Loucy (cell line): ENCODE measurements around the gene GRB7.

ENCODE experiments used
- H2AFZ ChIP-seq: fragments of 200-600 bp; sonication (generic); 2 replicates; pipeline ENCODE4 v1.6.0; 2016; ENCODE audit warnings: antibody characterized with exemption, mild to moderate bottlenecking, low read length, moderate library complexity
- H3F3A ChIP-seq: fragments of 200-600 bp; 2 replicates; pipeline ENCODE4 v1.6.0; 2016; ENCODE audit warnings: antibody characterized with exemption, low read depth, mild to moderate bottlenecking
- H3K27me3 ChIP-seq: fragments of 200-600 bp; sonication (generic); 2 replicates; pipeline ENCODE4 v1.6.1; 2014; ENCODE audit warnings: low read length, mild to moderate bottlenecking; ENCODE audit not compliant: insufficient read depth, poor library complexity, severe bottlenecking
- H3K36me3 ChIP-seq: fragments of 200-600 bp; sonication (generic); 2 replicates; pipeline ENCODE4 v1.6.1; 2016; ENCODE audit warnings: low read length; ENCODE audit not compliant: insufficient read depth
- H3K4me1 ChIP-seq: fragments of 200-600 bp; sonication (generic); 2 replicates; pipeline ENCODE4 v1.5.1; 2014; ENCODE audit warnings: low read length, mild to moderate bottlenecking; ENCODE audit not compliant: insufficient read depth, poor library complexity, severe bottlenecking
- H3K4me2 ChIP-seq: fragments of 200-600 bp; sonication (generic); 2 replicates; pipeline ENCODE4 v1.6.0; 2014; ENCODE audit warnings: antibody characterized with exemption, low read length, low read depth, mild to moderate bottlenecking; ENCODE audit not compliant: poor library complexity, severe bottlenecking
- H3K4me3 ChIP-seq: fragments of 200-600 bp; sonication (generic); 2 replicates; pipeline ENCODE4 v1.5.1; 2014; ENCODE audit warnings: low read length, mild to moderate bottlenecking, mixed read lengths; ENCODE audit not compliant: poor library complexity, severe bottlenecking
- H3K79me2 ChIP-seq: fragments of 200-600 bp; sonication (generic); 2 replicates; pipeline ENCODE4 v1.6.1; 2014; ENCODE audit warnings: low read length; ENCODE audit not compliant: insufficient read depth
- H3K9ac ChIP-seq: fragments of 200-600 bp; sonication (generic); 2 replicates; pipeline ENCODE4 v1.6.0; 2014; ENCODE audit warnings: mild to moderate bottlenecking, low read depth, low read length, moderate library complexity; ENCODE audit not compliant: poor library complexity, severe bottlenecking
- H3K9me2 ChIP-seq: fragments of 200-600 bp; sonication (generic); replicated peaks from 2 replicates; pipeline ENCODE4 v1.6.1; 2016; ENCODE audit warnings: low read depth, low read length, mixed read lengths
- H3K9me3 ChIP-seq: fragments of 200-600 bp; sonication (generic); 2 replicates; pipeline ENCODE4 v1.6.1; 2014; ENCODE audit warnings: mild to moderate bottlenecking, antibody characterized with exemption, low read length, low read depth; ENCODE audit not compliant: insufficient read depth
- H4K20me1 ChIP-seq: fragments of 200-600 bp; sonication (generic); 2 replicates; pipeline ENCODE4 v1.6.0; 2014; ENCODE audit warnings: antibody characterized with exemption, low read length, mild to moderate bottlenecking; ENCODE audit not compliant: insufficient read depth, poor library complexity, severe bottlenecking
- EZH2phosphoT487 ChIP-seq: fragments of 200-600 bp; IDR thresholded peaks from 2 replicates; pipeline ENCODE4 v1.6.1; 2018; ENCODE audit warnings: antibody characterized with exemption, mild to moderate bottlenecking, moderate library complexity, borderline replicate concordance
- TF ChIP-seq, protein P1 (sequence below): fragments of 200-600 bp; sonication (generic); conservative IDR thresholded peaks from 2 replicates; pipeline ENCODE4 v1.5.1; 2014; ENCODE audit warnings: mild to moderate bottlenecking, antibody characterized with exemption, low read length

GRB7 gene

DNA sequence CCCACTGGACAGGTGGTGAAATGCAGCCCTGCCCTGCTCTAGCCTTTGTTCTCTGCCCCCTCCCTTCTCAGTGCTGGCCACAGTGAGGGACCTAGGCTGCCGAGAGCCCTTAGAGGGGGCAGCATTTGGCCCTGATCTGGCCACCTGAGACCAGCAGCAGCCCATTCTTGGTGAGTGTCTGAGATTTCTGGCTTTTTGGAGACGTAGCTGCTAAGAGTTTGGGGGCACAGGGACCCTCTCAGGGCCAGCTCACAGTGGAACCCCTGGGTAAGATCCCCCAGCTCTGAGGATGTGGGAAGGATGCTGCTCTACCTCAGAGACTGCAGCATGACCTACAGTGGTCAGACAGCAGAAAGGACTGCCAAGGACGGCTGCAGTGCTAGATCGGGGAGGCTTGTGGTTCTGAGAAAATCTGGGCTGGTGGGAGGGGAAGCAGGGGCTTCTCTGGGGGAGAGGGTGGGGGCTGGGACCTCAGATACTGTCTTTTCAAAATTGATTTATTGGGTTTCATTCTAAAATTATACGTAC is 13.3 kb downstream of the GRB7 start:
- Histone ChIP-seq H3K27me3 (no peaks in the 10 kb centered on the region), H3K9ac (no peak overlapping the region), H4K20me1 (no peaks in the 10 kb centered on the region), H3K4me1 (peaks cover 24% of the 10 kb centered on the region), H3F3A (no peaks in the 10 kb centered on the region), H3K4me2 (no peak overlapping the region), H2AFZ (no peak overlapping the region), H3K9me2 (no peaks in the 10 kb centered on the region), H3K79me2 (no peaks in the 10 kb centered on the region), H3K4me3 (no peak overlapping the region), H3K36me3 (no peaks in the 10 kb centered on the region), H3K9me3 (no peaks in the 10 kb centered on the region)
- TF ChIP-seq, protein P1, sequence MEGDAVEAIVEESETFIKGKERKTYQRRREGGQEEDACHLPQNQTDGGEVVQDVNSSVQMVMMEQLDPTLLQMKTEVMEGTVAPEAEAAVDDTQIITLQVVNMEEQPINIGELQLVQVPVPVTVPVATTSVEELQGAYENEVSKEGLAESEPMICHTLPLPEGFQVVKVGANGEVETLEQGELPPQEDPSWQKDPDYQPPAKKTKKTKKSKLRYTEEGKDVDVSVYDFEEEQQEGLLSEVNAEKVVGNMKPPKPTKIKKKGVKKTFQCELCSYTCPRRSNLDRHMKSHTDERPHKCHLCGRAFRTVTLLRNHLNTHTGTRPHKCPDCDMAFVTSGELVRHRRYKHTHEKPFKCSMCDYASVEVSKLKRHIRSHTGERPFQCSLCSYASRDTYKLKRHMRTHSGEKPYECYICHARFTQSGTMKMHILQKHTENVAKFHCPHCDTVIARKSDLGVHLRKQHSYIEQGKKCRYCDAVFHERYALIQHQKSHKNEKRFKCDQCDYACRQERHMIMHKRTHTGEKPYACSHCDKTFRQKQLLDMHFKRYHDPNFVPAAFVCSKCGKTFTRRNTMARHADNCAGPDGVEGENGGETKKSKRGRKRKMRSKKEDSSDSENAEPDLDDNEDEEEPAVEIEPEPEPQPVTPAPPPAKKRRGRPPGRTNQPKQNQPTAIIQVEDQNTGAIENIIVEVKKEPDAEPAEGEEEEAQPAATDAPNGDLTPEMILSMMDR: no peak
- no peak for TF ChIP-seq EZH2phosphoT487

DNA sequence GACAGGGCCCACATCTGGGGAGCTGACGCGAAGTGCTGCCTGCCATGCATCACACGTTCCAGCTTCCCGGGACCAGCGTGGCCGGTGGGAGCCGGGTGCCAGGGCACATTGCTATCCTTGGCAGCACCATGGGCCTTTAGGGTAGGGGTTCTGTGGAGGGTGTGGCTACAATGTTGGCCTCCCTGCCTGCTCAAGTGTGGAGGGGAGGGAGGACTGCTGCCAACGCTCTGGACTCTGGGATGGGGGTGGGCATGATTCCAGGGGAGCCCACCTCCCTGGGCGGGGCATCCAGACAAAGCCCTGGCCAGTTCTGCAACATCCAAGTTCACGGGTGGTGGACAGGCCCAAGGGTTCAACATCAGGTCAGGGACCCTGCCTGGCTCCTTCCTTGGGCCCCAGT is 13.9 kb downstream of the GRB7 start:
- Histone ChIP-seq H3K36me3 (no peaks in the 10 kb centered on the region), H3F3A (no peaks in the 10 kb centered on the region), H3K79me2 (no peaks in the 10 kb centered on the region), H3K9me2 (no peaks in the 10 kb centered on the region), H4K20me1 (no peaks in the 10 kb centered on the region), H3K9ac (no peak overlapping the region), H3K4me3 (no peak overlapping the region), H3K4me1 (peaks cover 30% of the 10 kb centered on the region), H2AFZ (no peak overlapping the region), H3K9me3 (no peaks in the 10 kb centered on the region), H3K4me2 (no peak overlapping the region), H3K27me3 (no peaks in the 10 kb centered on the region)
- TF ChIP-seq, protein P1: no peak
- TF ChIP-seq EZH2phosphoT487: no peak

DNA sequence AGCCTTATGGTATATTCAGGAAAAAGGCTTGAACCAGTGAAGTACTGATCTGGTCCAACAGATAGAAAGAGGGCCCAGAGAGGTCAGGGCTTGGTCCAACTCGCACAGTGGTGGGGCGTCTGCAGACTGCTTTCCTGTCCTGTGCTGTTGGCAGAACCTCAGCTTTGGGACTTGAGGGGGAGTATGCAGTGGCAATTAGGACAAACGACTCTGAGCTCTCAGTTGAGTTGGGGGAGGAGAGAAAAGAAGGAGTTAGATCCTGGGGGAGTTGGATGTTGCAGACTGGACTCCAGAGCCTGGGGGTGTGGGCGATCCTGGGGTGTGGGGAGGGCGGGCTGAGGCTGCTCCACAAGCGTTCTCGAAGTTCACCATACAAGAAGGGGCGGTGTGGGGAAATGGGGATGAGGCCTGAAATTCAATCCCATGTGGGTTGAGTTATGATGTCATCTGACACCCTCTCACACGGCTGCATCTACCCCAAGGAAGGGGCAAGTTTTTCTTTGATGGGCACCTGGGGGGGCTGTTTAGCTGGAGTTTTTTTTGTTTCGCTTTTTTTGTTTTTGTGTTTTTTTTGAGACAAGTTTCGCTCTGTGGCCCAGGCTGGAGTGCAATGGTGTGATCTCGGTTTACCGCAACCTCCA is 14.6 kb downstream of the GRB7 start:
- Histone ChIP-seq H3K9ac (peak overlapping the region; percentile 84), H3K4me1 (peaks cover 30% of the 10 kb centered on the region), H3K27me3 (no peaks in the 10 kb centered on the region), H3K4me3 (no peak overlapping the region), H3K4me2 (no peak overlapping the region), H3K36me3 (no peaks in the 10 kb centered on the region), H3K9me3 (no peaks in the 10 kb centered on the region), H4K20me1 (no peaks in the 10 kb centered on the region), H3K79me2 (no peaks in the 10 kb centered on the region), H2AFZ (no peak overlapping the region), H3K9me2 (no peaks in the 10 kb centered on the region), H3F3A (no peaks in the 10 kb centered on the region)
- TF ChIP-seq, protein P1: no peak
- TF ChIP-seq EZH2phosphoT487: no peak
